GM12874 (cell line): ENCODE results near the gene TMEM271.

Source experiments
- CTCF ChIP-seq: IDR thresholded peaks from 2 replicates; pipeline ENCODE4 v1.5.1; 2011; ENCODE audit warnings: low read depth, mild to moderate bottlenecking, control low read depth, low read length, moderate library complexity; ENCODE audit not compliant: insufficient read depth

TMEM271 gene

GRCh38 chr4:602559-602942, 26.5 kb upstream of the TMEM271 start:
- TF ChIP-seq CTCF = peak; percentile 37; the same call in 1 of the 2 replicates

- no peak for TF ChIP-seq CTCF
Observed at GRCh38 chr4:601612-602558, 25.8 kb upstream of the TMEM271 start.

GRCh38 chr4:600850-601515, 24.9 kb upstream of the TMEM271 start:
- TF ChIP-seq CTCF = no peak

GRCh38 chr4:600166-600565, 24.1 kb upstream of the TMEM271 start:
- no peak for TF ChIP-seq CTCF

- TF ChIP-seq CTCF = no peak
Observed at GRCh38 chr4:598925-599324, 22.8 kb upstream of the TMEM271 start.

GRCh38 chr4:592825-593520, 16.9 kb upstream of the TMEM271 start:
- TF ChIP-seq CTCF = no peak

- TF ChIP-seq CTCF = no peak
Observed at GRCh38 chr4:590313-590841, 14.3 kb upstream of the TMEM271 start.
